Dermis blood vessel endothelial cell (primary cell): ENCODE data around the gene DIP2C. TPM values are rescaled to one million over a fixed set of nuclear protein-coding genes. Genes with fewer than 3 reads are reported as not detected.
"Not testable (repeated sequence)": the region's sequence is repeated elsewhere in the genome, so short reads cannot be mapped to it uniquely, and the experiment has no call there.

Source experiments
- DNase-seq: peaks from one replicate; pipeline ENCODE4 v3.0.0; 2010
- total RNA-seq: library from RNA; depleted of rRNA; stranded (reverse); fragments of >200 nt; gene quantifications from 2 replicates; pipeline ENCODE4 v1.2.3, GENCODE V29; 2014

The DIP2C gene
- total RNA-seq, 1 donor from 2014 or later, result 6.5 TPM

- DNase-seq, result no peak
Observed at GRCh38 chr10:287814-288213, 401.7 kb downstream of the DIP2C start.

- DNase-seq, result no peak
Observed at GRCh38 chr10:287026-287709, 402.3 kb downstream of the DIP2C start.

GRCh38 chr10:285216-285615 is 404.3 kb downstream of the DIP2C start:
- DNase-seq, result no peak

GRCh38 chr10:283916-284356 is 405.5 kb downstream of the DIP2C start:
- no peak for DNase-seq

- DNase-seq, result no peak
Observed at GRCh38 chr10:283140-283479, 406.4 kb downstream of the DIP2C start.

GRCh38 chr10:282294-283139 is 407.0 kb downstream of the DIP2C start:
- no peak for DNase-seq

- no peak for DNase-seq
Observed at GRCh38 chr10:279655-280054, 409.8 kb downstream of the DIP2C start.

GRCh38 chr10:279232-279631 is 410.2 kb downstream of the DIP2C start:
- no peak for DNase-seq

- DNase-seq, result no peak
Observed at GRCh38 chr10:278707-279106, 410.8 kb downstream of the DIP2C start.

GRCh38 chr10:277963-278362 is 411.5 kb downstream of the DIP2C start:
- no peak for DNase-seq

- DNase-seq, result no peak
Observed at GRCh38 chr10:275680-276079, 413.8 kb downstream of the DIP2C start.

GRCh38 chr10:274866-275265 is 414.6 kb downstream of the DIP2C start:
- DNase-seq, result no peak

GRCh38 chr10:273088-273487 is 416.4 kb downstream of the DIP2C start:
- no peak for DNase-seq

- DNase-seq, result no peak
Observed at GRCh38 chr10:271722-272121, 417.7 kb downstream of the DIP2C start.

- DNase-seq, result no peak
Observed at GRCh38 chr10:271201-271600, 418.3 kb downstream of the DIP2C start.

GRCh38 chr10:269440-270074 is 419.9 kb downstream of the DIP2C start:
- no peak for DNase-seq

- DNase-seq, result no peak
Observed at GRCh38 chr10:267705-268104, 421.8 kb downstream of the DIP2C start.

- peak; percentile 54 for DNase-seq
Observed at GRCh38 chr10:266974-267425, 422.5 kb downstream of the DIP2C start.

- not testable (repeated sequence) for DNase-seq
Observed at GRCh38 chr10:265816-266588, 423.5 kb downstream of the DIP2C start.

- DNase-seq, result not testable (repeated sequence)
Observed at GRCh38 chr10:265074-265440, 424.4 kb downstream of the DIP2C start.

- not testable (repeated sequence) for DNase-seq
Observed at GRCh38 chr10:264160-265073, 425.1 kb downstream of the DIP2C start.
